Stimulated activated CD4-positive, alpha-beta T cell treated with anti-CD3 and anti-CD28 coated beads, Interleukin-12 subunit alpha, Interleukin-12 subunit beta, amount 100 ng/mL, for 48 hours (primary cell): ENCODE data around the gene TAF1L.
"Not testable (repeated sequence)": the region's sequence is repeated elsewhere in the genome, so short reads cannot be mapped to it uniquely, and the experiment has no call there.

Source experiments
- DNase-seq, 3 donors: peaks; one replicate each; pipeline ENCODE4 v3.0.0-alpha.2; 2020; ENCODE audit warnings: low read depth in 2 of 3, low spot score in 1 of 3

TAF1L gene

GRCh38 chr9:32635362-32635761 lies at the start of gene TAF1L:
TSS of gene TAF1L (minus strand) at chr9:32635669. CDS start at chr9:32635579, 90 bp downstream.
- DNase-seq, result no peak

GRCh38 chr9:32681751-32682150 lies 46.3 kb upstream of the TAF1L start:
- no peak for DNase-seq

- DNase-seq, result no peak
Measured at GRCh38 chr9:32677931-32678330, 42.5 kb upstream of the TAF1L start.

GRCh38 chr9:32672469-32672868 lies 37.0 kb upstream of the TAF1L start:
- DNase-seq, result no peak

GRCh38 chr9:32671333-32671732 lies 35.9 kb upstream of the TAF1L start:
- no peak for DNase-seq

GRCh38 chr9:32665101-32665500 lies 29.6 kb upstream of the TAF1L start:
- DNase-seq, result no peak

- DNase-seq, result no peak
Measured at GRCh38 chr9:32663741-32664140, 28.3 kb upstream of the TAF1L start.

GRCh38 chr9:32647671-32648070 lies 12.2 kb upstream of the TAF1L start:
- no peak for DNase-seq

- DNase-seq, result no peak
Measured at GRCh38 chr9:32644698-32645097, 9.2 kb upstream of the TAF1L start.

GRCh38 chr9:32633151-32633550 lies 2.3 kb downstream of the TAF1L start:
- DNase-seq, result not testable (repeated sequence)

GRCh38 chr9:32631991-32632390 lies 3.5 kb downstream of the TAF1L start:
- DNase-seq, result no peak

GRCh38 chr9:32627394-32627954 lies 8.0 kb downstream of the TAF1L start:
- no peak for DNase-seq

GRCh38 chr9:32625320-32625719 lies 10.1 kb downstream of the TAF1L start:
- DNase-seq, result no peak

- DNase-seq, result no peak
Measured at GRCh38 chr9:32622948-32623347, 12.5 kb downstream of the TAF1L start.

GRCh38 chr9:32618261-32618660 lies 17.2 kb downstream of the TAF1L start:
- no peak for DNase-seq

- no peak for DNase-seq
Measured at GRCh38 chr9:32606811-32607210, 28.7 kb downstream of the TAF1L start.

- no peak for DNase-seq
Measured at GRCh38 chr9:32603914-32604852, 31.3 kb downstream of the TAF1L start.

GRCh38 chr9:32599021-32599420 lies 36.4 kb downstream of the TAF1L start:
- DNase-seq, result not testable (repeated sequence)

- no peak for DNase-seq
Measured at GRCh38 chr9:32596936-32597335, 38.5 kb downstream of the TAF1L start.

- DNase-seq, result no peak
Measured at GRCh38 chr9:32596096-32596865, 39.2 kb downstream of the TAF1L start.

- no peak for DNase-seq
Measured at GRCh38 chr9:32590898-32591297, 44.6 kb downstream of the TAF1L start.

- DNase-seq, result no peak
Measured at GRCh38 chr9:32590476-32590875, 45.0 kb downstream of the TAF1L start.
